ENCODE results near the gene LIMCH1. TPM values are rescaled to one million over a fixed set of nuclear protein-coding genes. Genes with fewer than 3 reads are reported as not detected.
A peak's percentile ranks its signal among the peaks of the same experiment; 100 is the strongest.

The LIMCH1 gene
- total RNA-seq, 1 donor from 2014 or later, result 66.2 TPM

DNA sequence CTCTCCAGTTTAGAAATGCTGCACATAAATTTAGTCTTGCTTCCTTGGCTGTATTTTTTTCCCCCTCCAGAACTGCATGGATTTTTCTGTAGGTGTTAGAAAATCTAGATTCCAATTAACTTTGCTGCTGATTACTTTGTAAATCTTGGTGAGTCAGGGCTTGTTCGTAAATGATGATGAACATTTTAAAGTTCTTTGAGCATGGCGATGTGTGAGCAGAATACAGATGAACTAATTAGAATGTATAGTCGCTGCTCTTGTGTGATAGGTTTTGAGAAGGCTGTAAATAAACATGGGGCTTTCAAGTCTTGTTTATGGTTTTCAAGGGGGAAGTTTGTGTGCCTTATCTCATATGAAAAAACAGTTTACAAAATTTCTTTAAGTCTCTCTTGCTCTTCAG, 23.3 kb downstream of the LIMCH1 start:
- no peak for DNase-seq (ENCODE audit: extremely low read depth, low read depth, low spot score)

- no peak for DNase-seq (ENCODE audit: extremely low read depth, low read depth, low spot score)
These were observed 29.2 kb downstream of the LIMCH1 start for GRCh38 chr4:41567186-41567585.

DNA sequence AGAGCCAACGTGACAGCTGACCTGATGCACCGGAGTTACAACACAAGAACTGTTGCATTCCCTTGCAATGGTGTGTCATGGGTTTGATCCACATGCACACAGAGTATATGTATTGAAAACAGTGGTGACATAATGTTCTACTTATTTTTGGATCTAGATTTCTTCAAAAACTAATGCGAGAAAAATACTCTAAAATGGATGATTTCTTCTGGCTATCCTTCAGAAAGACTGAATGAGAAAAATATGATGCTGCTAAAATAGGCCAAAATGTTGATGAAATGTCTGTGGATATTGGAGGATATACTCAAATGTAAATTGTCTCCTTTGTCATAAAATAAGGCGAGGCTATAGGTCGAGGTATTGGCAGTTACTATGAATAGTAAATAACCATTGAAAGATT, 30.4 kb downstream of the LIMCH1 start:
- no peak for DNase-seq (ENCODE audit: extremely low read depth, low read depth, low spot score)

GRCh38 chr4:41569961-41570360, 32.0 kb downstream of the LIMCH1 start:
- no peak for DNase-seq (ENCODE audit: extremely low read depth, low read depth, low spot score)

DNA sequence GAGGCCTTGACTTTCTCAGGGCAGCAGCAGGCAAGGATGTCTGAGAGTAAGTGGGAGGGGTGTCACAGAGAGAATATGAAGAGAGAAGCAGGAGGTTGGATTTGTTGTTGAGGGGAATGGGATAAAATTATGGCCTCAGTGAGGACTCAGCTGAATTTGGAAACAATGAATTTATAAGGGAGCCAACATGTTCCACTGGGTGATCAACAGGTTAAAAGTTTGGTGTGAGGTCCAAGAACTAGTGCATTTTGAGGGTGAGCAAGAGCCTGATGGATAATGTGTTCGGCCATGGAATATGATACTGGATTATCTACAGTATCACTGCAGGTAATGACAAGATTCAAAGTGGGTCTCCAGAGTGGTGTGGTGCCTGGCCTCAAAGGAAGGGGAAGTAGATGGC, 33.5 kb downstream of the LIMCH1 start:
- no peak for DNase-seq (ENCODE audit: extremely low read depth, low read depth, low spot score)

DNA sequence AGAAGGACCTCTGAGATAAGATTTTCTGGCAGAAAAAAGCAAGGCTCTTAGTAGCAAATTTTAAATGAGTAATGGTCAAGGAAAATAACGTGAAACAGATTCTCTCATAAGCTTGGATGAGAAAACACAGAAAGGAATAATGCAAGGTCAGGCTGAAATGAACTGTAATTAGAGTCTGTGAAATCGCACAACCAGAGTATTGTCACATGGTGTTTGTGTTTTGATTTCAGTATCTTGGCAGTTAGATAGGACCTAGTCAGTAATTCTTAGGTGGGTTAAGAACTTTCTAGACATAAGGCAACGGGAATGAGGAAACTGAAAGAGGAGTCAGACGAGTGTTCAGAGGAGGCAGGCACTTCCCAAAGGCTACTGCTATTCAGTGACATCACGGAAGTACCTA, 34.6 kb downstream of the LIMCH1 start:
- no peak for DNase-seq (ENCODE audit: extremely low read depth, low read depth, low spot score)

DNA sequence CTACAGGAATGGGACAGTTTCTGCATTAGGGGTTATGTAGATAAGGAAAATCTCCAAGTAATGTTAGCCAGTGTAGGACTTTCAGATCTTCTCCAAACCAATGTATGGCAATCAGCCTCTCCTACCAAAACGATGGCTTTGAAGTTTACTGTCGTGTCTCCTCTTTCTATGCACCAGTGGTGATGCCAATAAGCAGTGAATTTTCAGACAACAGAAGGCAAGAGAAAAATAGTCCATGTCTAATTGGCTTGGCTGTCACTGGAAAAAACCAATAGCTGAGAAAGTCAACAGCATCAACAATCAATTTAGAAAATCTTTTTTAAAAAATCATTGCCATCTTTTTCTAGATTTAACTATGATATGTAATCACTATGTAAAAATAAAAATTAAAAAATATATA, 35.0 kb downstream of the LIMCH1 start:
- no peak for DNase-seq (ENCODE audit: extremely low read depth, low read depth, low spot score)

DNA sequence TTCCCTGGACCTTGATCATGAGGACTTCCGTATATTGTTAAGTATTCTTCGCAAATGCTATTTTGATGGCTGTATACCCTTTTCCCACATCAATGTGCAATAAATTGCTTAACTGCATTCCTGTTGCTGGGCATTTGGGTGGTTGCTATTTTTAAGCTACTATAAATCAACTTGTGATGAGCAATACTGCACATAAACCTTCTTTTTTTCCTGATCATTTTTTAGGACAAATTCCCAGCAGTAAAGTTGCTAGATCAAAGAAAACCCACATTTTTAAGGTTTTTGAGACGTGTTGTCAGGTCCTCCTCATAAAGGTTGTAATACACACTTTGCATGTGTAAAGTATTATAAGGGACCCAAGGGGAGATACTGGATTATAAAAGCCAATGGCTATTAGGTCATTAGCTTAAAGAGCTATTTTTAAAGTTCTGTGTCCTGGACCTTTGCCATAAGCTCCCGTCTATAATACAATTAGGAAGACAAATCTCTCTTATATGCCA, 35.6 kb downstream of the LIMCH1 start:
- DNase-seq (ENCODE audit: extremely low read depth, low read depth, low spot score), result no peak

DNA sequence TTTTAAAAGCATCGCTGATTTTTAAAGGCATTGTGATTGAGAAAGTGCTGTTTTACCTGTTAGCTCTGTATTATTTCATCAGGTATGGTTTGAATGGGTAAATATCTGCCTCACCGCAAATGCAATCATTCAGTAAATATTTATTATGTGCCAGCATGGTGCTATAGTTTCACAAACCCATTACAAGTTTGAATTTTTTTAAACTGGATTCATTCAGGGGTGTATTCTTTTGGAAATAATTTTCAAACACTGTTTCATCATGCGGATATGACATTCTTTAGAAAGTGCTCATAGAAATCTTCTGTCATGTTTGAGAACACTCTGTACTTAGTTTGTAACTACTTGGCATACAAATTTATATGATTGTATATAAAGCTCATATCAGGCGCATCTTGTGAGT, 37.2 kb downstream of the LIMCH1 start:
- no peak for DNase-seq (ENCODE audit: extremely low read depth, low read depth, low spot score)

GRCh38 chr4:41575665-41576064, 37.7 kb downstream of the LIMCH1 start:
- DNase-seq (ENCODE audit: extremely low read depth, low read depth, low spot score), result no peak

GRCh38 chr4:41579043-41579442, 41.1 kb downstream of the LIMCH1 start:
- DNase-seq (ENCODE audit: extremely low read depth, low read depth, low spot score), result no peak

DNA sequence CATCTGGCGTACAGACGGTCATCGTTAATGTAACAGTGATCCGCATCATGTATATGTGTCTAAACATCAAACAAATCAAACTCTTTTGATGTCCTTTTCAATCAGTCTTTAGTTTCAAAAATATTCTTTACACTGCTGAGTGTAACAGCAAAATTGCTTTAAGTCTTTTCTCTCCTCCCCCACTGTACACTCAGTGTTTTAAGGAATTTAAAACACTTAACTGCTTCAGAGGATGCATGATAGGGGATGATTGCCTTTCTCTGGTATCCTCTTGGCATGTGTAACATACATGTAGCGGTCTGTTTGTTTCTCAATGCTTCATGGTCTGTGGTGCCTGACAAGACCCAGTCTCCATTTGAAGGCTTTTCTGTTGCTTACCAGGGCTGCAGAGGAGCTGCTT, 41.6 kb downstream of the LIMCH1 start:
- no peak for DNase-seq (ENCODE audit: extremely low read depth, low read depth, low spot score)

GRCh38 chr4:41580007-41580406, 42.0 kb downstream of the LIMCH1 start:
- no peak for DNase-seq (ENCODE audit: extremely low read depth, low read depth, low spot score)

DNA sequence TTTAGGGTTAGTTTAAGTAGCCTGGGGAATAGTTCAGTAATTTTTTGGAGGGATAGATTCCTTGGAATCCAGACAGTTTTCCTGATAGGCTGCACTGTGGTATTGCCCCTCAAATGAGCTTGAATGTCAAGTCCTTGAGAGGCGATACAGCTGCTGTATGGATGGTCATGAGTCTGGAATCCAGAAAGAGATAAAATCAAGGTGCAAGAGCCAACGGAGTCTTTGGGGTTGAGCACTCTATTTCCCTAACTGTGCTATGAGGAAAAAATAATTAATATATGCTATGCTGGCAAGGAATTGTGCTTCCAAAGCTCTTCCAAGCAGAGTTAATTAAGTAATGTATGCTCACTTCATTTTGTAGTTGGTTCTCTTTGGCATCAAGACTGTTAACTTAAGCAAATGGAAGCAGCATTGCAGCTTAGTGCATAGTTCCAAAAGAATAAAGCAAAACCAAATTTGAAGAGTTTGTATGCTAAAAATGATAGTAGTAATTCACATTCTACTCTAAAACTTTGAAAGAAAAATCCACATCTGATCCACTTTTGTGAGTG, 48.8 kb downstream of the LIMCH1 start:
- no peak for DNase-seq (ENCODE audit: extremely low read depth, low read depth, low spot score)

DNA sequence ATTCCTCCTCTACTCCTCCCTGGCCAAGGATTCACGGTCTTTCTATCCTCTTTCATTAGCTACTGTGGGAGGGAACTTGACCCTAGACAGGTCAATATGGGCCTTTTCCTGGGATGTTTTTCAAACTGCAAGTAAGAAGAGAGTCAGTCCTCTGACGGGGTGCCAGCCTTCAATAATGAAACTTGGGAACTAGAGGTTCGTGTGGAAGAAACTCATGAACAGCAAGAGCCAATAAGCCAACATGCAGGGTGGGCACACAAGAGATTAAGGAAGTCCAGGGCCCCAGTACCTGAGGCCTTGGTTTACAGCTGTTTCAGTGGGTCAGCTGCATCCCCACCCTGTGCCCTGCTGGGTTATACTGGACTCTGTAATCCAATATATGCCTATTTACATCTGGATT, 49.3 kb downstream of the LIMCH1 start:
- DNase-seq (ENCODE audit: extremely low read depth, low read depth, low spot score), result no peak

GRCh38 chr4:41590591-41590990, 52.6 kb downstream of the LIMCH1 start:
- DNase-seq (ENCODE audit: extremely low read depth, low read depth, low spot score), result no peak

GRCh38 chr4:41594432-41594831, 56.5 kb downstream of the LIMCH1 start:
- DNase-seq (ENCODE audit: extremely low read depth, low read depth, low spot score), result no peak

DNA sequence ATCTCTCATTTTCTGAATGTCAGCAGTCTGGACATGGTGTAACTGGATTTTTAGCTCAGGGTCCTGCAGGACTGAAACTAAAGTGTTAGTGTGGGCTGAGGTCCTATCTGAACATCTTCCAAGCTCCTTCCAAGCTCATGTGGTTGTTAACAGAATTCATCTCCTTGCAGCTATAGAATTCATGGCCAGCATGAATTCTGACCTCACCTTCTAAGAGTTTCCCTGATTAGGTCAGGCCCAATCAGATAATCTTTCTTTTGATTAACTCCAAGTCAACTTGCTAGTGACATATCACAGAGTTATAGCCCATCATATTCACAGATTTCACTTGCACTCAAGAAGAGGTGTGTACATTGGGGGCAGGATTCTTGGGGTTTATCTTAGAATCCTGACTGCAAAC, 59.5 kb downstream of the LIMCH1 start:
- DNase-seq (ENCODE audit: extremely low read depth, low read depth, low spot score), result no peak

- no peak for DNase-seq (ENCODE audit: extremely low read depth, low read depth, low spot score)
These were observed 60.6 kb downstream of the LIMCH1 start for GRCh38 chr4:41598580-41598979.

- no peak for DNase-seq (ENCODE audit: extremely low read depth, low read depth, low spot score)
These were observed 61.3 kb downstream of the LIMCH1 start for GRCh38 chr4:41599192-41599786.

GRCh38 chr4:41600243-41600912, 62.4 kb downstream of the LIMCH1 start:
- peak; percentile 60 for DNase-seq (ENCODE audit: extremely low read depth, low read depth, low spot score)

DNA sequence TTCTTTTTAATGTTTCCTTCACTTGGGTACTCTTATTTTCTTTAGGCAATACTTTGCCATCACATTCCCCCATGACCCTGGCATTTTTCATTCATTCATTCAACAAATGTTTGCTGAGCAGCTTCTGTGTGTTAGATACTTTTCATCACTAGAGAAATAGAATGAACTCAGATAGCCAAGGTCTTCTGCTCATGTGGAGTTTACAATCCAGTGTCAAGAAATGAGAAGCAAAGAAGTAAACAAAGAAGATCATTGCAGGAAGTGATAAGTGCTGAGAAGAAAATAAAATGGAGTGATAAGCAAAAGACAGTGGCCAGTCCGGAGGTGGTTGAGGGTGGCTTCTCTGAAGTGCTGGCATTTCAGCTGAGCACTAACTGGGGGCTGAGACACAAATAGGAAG, 63.1 kb downstream of the LIMCH1 start:
- DNase-seq (ENCODE audit: extremely low read depth, low read depth, low spot score), result no peak

Data from glomerular endothelial cell (primary cell).